WTC11 (cell line): ENCODE data around the gene NSL1.

ENCODE experiments used
- CTCF ChIP-seq: fragments of 200-600 bp; IDR thresholded peaks from 2 replicates; pipeline ENCODE4 v1.8.0; 2022; ENCODE audit warnings: antibody characterized with exemption
- E2F4 ChIP-seq: sonication (generic); formaldehyde crosslinking; IDR thresholded peaks from 2 replicates; pipeline ENCODE4 v1.8.1; 2022; ENCODE audit warnings: low read depth, mild to moderate bottlenecking, moderate library complexity, missing genetic modification reagents, borderline replicate concordance
- ETV6 ChIP-seq: sonication (generic); formaldehyde crosslinking; IDR thresholded peaks from 2 replicates; pipeline ENCODE4 v1.8.1; 2022; ENCODE audit warnings: mild to moderate bottlenecking, missing genetic modification reagents
- GABPB1 ChIP-seq: sonication (generic); formaldehyde crosslinking; IDR thresholded peaks from 2 replicates; pipeline ENCODE4 v1.8.1; 2023; ENCODE audit warnings: mild to moderate bottlenecking, missing genetic modification reagents
- JUN ChIP-seq: sonication (generic); formaldehyde crosslinking; IDR thresholded peaks from 2 replicates; pipeline ENCODE4 v1.8.0; 2023; ENCODE audit warnings: mild to moderate bottlenecking, missing genetic modification reagents
- ZNF121 ChIP-seq: sonication (generic); formaldehyde crosslinking; IDR thresholded peaks from 2 replicates; pipeline ENCODE4 v1.8.0; 2023; ENCODE audit warnings: missing genetic modification reagents
- ZNF512 ChIP-seq: sonication (generic); formaldehyde crosslinking; IDR thresholded peaks from 2 replicates; pipeline ENCODE4 v1.8.1; 2022; ENCODE audit warnings: missing genetic modification reagents, borderline replicate concordance
- TF ChIP-seq, protein P1 (sequence below): sonication (generic); formaldehyde crosslinking; conservative IDR thresholded peaks from 2 replicates; pipeline ENCODE4 v1.8.1; 2022; ENCODE audit warnings: mild to moderate bottlenecking, missing genetic modification reagents

GRCh38 chr1:212769459-212770167 is 22.0 kb downstream of the NSL1 start:
- no peak for TF ChIP-seq CTCF
- no peak for TF ChIP-seq ETV6
- no peak for TF ChIP-seq E2F4
- TF ChIP-seq JUN (CRISPR knock-in tag): no peak
- TF ChIP-seq ZNF512 (CRISPR knock-in tag): no peak
- no peak for TF ChIP-seq ZNF121 (CRISPR knock-in tag)
- no peak for TF ChIP-seq GABPB1 (CRISPR knock-in tag)
- TF ChIP-seq, protein P1, sequence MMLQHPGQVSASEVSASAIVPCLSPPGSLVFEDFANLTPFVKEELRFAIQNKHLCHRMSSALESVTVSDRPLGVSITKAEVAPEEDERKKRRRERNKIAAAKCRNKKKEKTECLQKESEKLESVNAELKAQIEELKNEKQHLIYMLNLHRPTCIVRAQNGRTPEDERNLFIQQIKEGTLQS (CRISPR knock-in tag): no peak
